GM23338 (cell line): ENCODE data around the gene SYNDIG1. TPM values are rescaled to one million over a fixed set of nuclear protein-coding genes. Genes with fewer than 3 reads are reported as not detected.
A peak's percentile ranks its signal among the peaks of the same experiment; 100 is the strongest.

Experiments used
- ATAC-seq: fragments of 200-7000 bp; cut with Tn5 transposase; 3 replicates; pipeline ENCODE4 v1.9.1; 2020
- DNase-seq: peaks from one replicate; pipeline ENCODE4 v3.0.0-alpha.2; 2015; ENCODE audit warnings: low spot score
- H2AFZ ChIP-seq: fragments of 200-600 bp; sonication (generic); 2 replicates; pipeline ENCODE4 v1.8.0; 2016; ENCODE audit warnings: antibody characterized with exemption, mild to moderate bottlenecking, moderate library complexity
- H3F3A ChIP-seq: fragments of 200-600 bp; sonication (generic); replicated peaks from 2 replicates; pipeline ENCODE4 v1.8.0; 2017; ENCODE audit warnings: antibody characterized with exemption, mixed run types, low read depth
- H3K27ac ChIP-seq: fragments of 200-600 bp; sonication (generic); 2 replicates; pipeline ENCODE4 v1.6.1; 2016; ENCODE audit warnings: low read depth
- H3K27me3 ChIP-seq: fragments of 200-600 bp; sonication (generic); 2 replicates; pipeline ENCODE4 v1.8.0; 2016; ENCODE audit warnings: mild to moderate bottlenecking, mixed run types, moderate library complexity; ENCODE audit not compliant: insufficient read depth
- H3K36me3 ChIP-seq: fragments of 200-600 bp; sonication (generic); 2 replicates; pipeline ENCODE4 v1.8.0; 2016; ENCODE audit warnings: mild to moderate bottlenecking; ENCODE audit not compliant: insufficient read depth
- H3K4me1 ChIP-seq: fragments of 200-600 bp; sonication (generic); 2 replicates; pipeline ENCODE4 v1.8.0; 2016; ENCODE audit warnings: mild to moderate bottlenecking, moderate library complexity; ENCODE audit not compliant: insufficient read depth
- H3K4me2 ChIP-seq: fragments of 200-600 bp; sonication (generic); 2 replicates; pipeline ENCODE4 v1.7.1; 2017; ENCODE audit warnings: mixed run types
- H3K4me3 ChIP-seq: fragments of 200-600 bp; sonication (generic); 2 replicates; pipeline ENCODE4 v1.6.1; 2016; ENCODE audit warnings: mixed run types
- H3K79me2 ChIP-seq: fragments of 200-600 bp; sonication (generic); replicated peaks from 2 replicates; pipeline ENCODE4 v1.8.0; 2017; ENCODE audit warnings: mild to moderate bottlenecking; ENCODE audit not compliant: insufficient read depth
- H3K9me2 ChIP-seq: fragments of 200-600 bp; sonication (generic); 2 replicates; pipeline ENCODE4 v1.8.0; 2017; ENCODE audit not compliant: insufficient read depth
- H4K20me1 ChIP-seq: fragments of 200-600 bp; sonication (generic); replicated peaks from 2 replicates; pipeline ENCODE4 v1.8.0; 2017; ENCODE audit warnings: mild to moderate bottlenecking; ENCODE audit not compliant: insufficient read depth
- H3K27ac Mint-ChIP-seq: 2 replicates; pipeline ENCODE4 v1.8.0; 2020; ENCODE audit warnings: inconsistent platforms, mild to moderate bottlenecking, moderate library complexity, mixed read lengths
- H3K27me3 Mint-ChIP-seq: 3 replicates; pipeline ENCODE4 v1.8.0; 2022; ENCODE audit warnings: low read depth, mild to moderate bottlenecking, moderate library complexity, mixed read lengths, inconsistent platforms; ENCODE audit not compliant: insufficient read depth, poor library complexity
- H3K36me3 Mint-ChIP-seq: 3 replicates; pipeline ENCODE4 v1.8.0; 2021; ENCODE audit warnings: low read depth, mild to moderate bottlenecking, inconsistent platforms, moderate library complexity, mixed read lengths
- H3K4me1 Mint-ChIP-seq: 3 replicates; pipeline ENCODE4 v1.8.0; 2020; ENCODE audit warnings: mild to moderate bottlenecking, inconsistent platforms, mixed read lengths
- H3K4me3 Mint-ChIP-seq: 3 replicates; pipeline ENCODE4 v1.8.0; 2021; ENCODE audit warnings: moderate library complexity, mild to moderate bottlenecking, inconsistent platforms, mixed read lengths
- H3K9me3 Mint-ChIP-seq: 3 replicates; pipeline ENCODE4 v1.8.0; 2020; ENCODE audit warnings: moderate library complexity, mild to moderate bottlenecking, inconsistent platforms, mixed read lengths
- ETS1 ChIP-seq: IDR thresholded peaks from 2 replicates; pipeline ENCODE4 v1.6.1; 2016; ENCODE audit warnings: antibody characterized with exemption
- EZH2 ChIP-seq: fragments of 200-600 bp; sonication (generic); IDR thresholded peaks from one replicate; pipeline ENCODE4 v1.8.0; 2017; ENCODE audit warnings: antibody characterized with exemption, mild to moderate bottlenecking, low read depth; ENCODE audit not compliant: unreplicated experiment
- EZH2phosphoT487 ChIP-seq: fragments of 200-600 bp; sonication (generic); IDR thresholded peaks from one replicate; pipeline ENCODE4 v1.8.1; 2018; ENCODE audit warnings: antibody characterized with exemption; ENCODE audit not compliant: unreplicated experiment
- JUNB ChIP-seq: IDR thresholded peaks from one replicate; pipeline ENCODE4 v1.6.1; 2016; ENCODE audit warnings: antibody characterized with exemption; ENCODE audit not compliant: unreplicated experiment
- NANOG ChIP-seq: IDR thresholded peaks from 2 replicates; pipeline ENCODE4 v1.6.1; 2016; ENCODE audit warnings: antibody characterized with exemption, borderline replicate concordance
- POLR2AphosphoS5 ChIP-seq: IDR thresholded peaks from 2 replicates; pipeline ENCODE4 v1.6.1; 2016; ENCODE audit warnings: antibody characterized with exemption, low read depth
- REST ChIP-seq: IDR thresholded peaks from one replicate; pipeline ENCODE4 v1.6.1; 2018; ENCODE audit warnings: antibody characterized with exemption; ENCODE audit not compliant: unreplicated experiment
- STAT1 ChIP-seq: IDR thresholded peaks from one replicate; pipeline ENCODE4 v1.6.1; 2016; ENCODE audit warnings: antibody characterized with exemption; ENCODE audit not compliant: unreplicated experiment
- ZNF114 ChIP-seq: fragments of 250-450 bp; sonication (Bioruptor Pico); IDR thresholded peaks from 2 replicates; pipeline ENCODE4 v1.5.0; 2020; ENCODE audit warnings: mild to moderate bottlenecking, moderate library complexity
- ZNF331 ChIP-seq: fragments of 250-450 bp; sonication (Bioruptor Pico); IDR thresholded peaks from 2 replicates; pipeline ENCODE4 v1.5.0; 2020; ENCODE audit warnings: low read depth, mild to moderate bottlenecking, moderate library complexity
- ZNF462 ChIP-seq: fragments of 250-450 bp; sonication (Bioruptor Pico); IDR thresholded peaks from 2 replicates; pipeline ENCODE4 v1.5.0; 2020; ENCODE audit warnings: mild to moderate bottlenecking, moderate library complexity
- polyA plus RNA-seq: library from polyadenylated mRNA; unstranded; fragments of >200 nt; fragmentation: Nextera tagmentation; extraction: Ambion mirVana; gene quantifications from 2 replicates; pipeline ENCODE4 v1.2.1, GENCODE V29; 2016
- total RNA-seq: library from RNA; depleted of rRNA; stranded (reverse); fragments of >200 nt; shearing (Covaris generic); gene quantifications from 2 replicates; pipeline ENCODE4 v1.2.3, GENCODE V29; 2014

Gene SYNDIG1
- total and polyA plus RNA-seq, 2 experiments from 2014 or later: 2.8 to 4.8 TPM

- TF ChIP-seq ZNF331 (CRISPR knock-in tag): no peak
- no peak overlapping the region for H3K27ac Mint-ChIP-seq
Observed at GRCh38 chr20:24665741-24666191, 196.3 kb downstream of the SYNDIG1 start.

GRCh38 chr20:24667689-24668383 lies 198.4 kb downstream of the SYNDIG1 start:
- no peaks in the 10 kb centered on the region for H3K36me3 ChIP-seq
- H3K79me2 ChIP-seq: no peaks in the 10 kb centered on the region
- no peak overlapping the region for H3K27ac ChIP-seq
- Mint-ChIP-seq H3K4me1 (peaks cover 6% of the 10 kb centered on the region; the same call in 1 of the 3 replicates), H3K36me3 (no peaks in the 10 kb centered on the region), H3K27me3 (peaks cover 4% of the 10 kb centered on the region), H3K4me3 (no peak overlapping the region), H3K9me3 (no peaks in the 10 kb centered on the region; the same call in 2 of the 3 replicates), H3K27ac (no peak overlapping the region)
- H2AFZ ChIP-seq: no peak overlapping the region
- DNase-seq (no peak), ATAC-seq (no peak)
- H4K20me1 ChIP-seq: no peaks in the 10 kb centered on the region
- H3K4me3 ChIP-seq: no peak overlapping the region
- no peak overlapping the region for H3K4me2 ChIP-seq
- H3K4me1 ChIP-seq: no peaks in the 10 kb centered on the region
- no peaks in the 10 kb centered on the region for H3F3A ChIP-seq
- no peaks in the 10 kb centered on the region for H3K27me3 ChIP-seq
- no peaks in the 10 kb centered on the region for H3K9me2 ChIP-seq
- TF ChIP-seq REST: no peak
- no peak for TF ChIP-seq NANOG
- TF ChIP-seq STAT1: no peak
- no peak for TF ChIP-seq ZNF462 (CRISPR knock-in tag)
- no peak for TF ChIP-seq ETS1
- no peak for TF ChIP-seq POLR2AphosphoS5
- no peak for TF ChIP-seq ZNF331 (CRISPR knock-in tag)
- TF ChIP-seq ZNF114 (CRISPR knock-in tag): no peak
- no peak for TF ChIP-seq EZH2
- TF ChIP-seq EZH2phosphoT487: no peak
- no peak for TF ChIP-seq JUNB

More at GRCh38 chr20:24665741-24666191, 196.3 kb downstream of the SYNDIG1 start:
- Mint-ChIP-seq H3K4me3 (no peak overlapping the region), H3K36me3 (no peaks in the 10 kb centered on the region), H3K27me3 (no peaks in the 10 kb centered on the region), H3K9me3 (no peaks in the 10 kb centered on the region; the same call in 2 of the 3 replicates), H3K4me1 (peaks cover 6% of the 10 kb centered on the region; the same call in 1 of the 3 replicates)
- H2AFZ ChIP-seq: no peak overlapping the region
- no peaks in the 10 kb centered on the region for H3K36me3 ChIP-seq
- no peaks in the 10 kb centered on the region for H4K20me1 ChIP-seq
- H3K27ac ChIP-seq: no peak overlapping the region
- H3F3A ChIP-seq: no peaks in the 10 kb centered on the region
- no peak for DNase-seq
- no peak overlapping the region for H3K4me2 ChIP-seq
- H3K4me3 ChIP-seq: no peak overlapping the region
- H3K9me2 ChIP-seq: no peaks in the 10 kb centered on the region
- no peaks in the 10 kb centered on the region for H3K27me3 ChIP-seq
- peak; percentile 45; the same call in 2 of the 3 replicates for ATAC-seq
- no peaks in the 10 kb centered on the region for H3K79me2 ChIP-seq
- no peaks in the 10 kb centered on the region for H3K4me1 ChIP-seq
